Measurements from ENCODE around the gene MSANTD3.

DNA sequence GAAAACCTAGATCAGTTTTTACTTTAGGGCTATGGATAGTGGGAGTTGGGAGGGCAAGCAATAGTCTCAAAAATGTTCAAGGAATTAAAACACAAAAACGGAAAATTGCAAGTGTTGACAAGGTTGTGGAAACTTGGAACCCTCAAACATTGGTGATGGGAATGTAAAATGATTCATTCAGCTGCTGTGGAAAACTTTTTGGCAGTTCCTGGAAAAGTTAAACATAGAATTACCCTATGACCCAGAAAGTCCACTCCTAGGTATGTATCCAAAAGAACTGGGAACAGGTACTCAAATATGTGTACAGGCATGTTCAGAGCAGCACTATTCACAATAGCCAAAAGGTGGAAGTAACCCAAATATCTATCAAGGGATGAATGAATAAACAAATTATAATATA, 1.2 kb upstream of the MSANTD3 start:
- TF ChIP-seq, protein P1, sequence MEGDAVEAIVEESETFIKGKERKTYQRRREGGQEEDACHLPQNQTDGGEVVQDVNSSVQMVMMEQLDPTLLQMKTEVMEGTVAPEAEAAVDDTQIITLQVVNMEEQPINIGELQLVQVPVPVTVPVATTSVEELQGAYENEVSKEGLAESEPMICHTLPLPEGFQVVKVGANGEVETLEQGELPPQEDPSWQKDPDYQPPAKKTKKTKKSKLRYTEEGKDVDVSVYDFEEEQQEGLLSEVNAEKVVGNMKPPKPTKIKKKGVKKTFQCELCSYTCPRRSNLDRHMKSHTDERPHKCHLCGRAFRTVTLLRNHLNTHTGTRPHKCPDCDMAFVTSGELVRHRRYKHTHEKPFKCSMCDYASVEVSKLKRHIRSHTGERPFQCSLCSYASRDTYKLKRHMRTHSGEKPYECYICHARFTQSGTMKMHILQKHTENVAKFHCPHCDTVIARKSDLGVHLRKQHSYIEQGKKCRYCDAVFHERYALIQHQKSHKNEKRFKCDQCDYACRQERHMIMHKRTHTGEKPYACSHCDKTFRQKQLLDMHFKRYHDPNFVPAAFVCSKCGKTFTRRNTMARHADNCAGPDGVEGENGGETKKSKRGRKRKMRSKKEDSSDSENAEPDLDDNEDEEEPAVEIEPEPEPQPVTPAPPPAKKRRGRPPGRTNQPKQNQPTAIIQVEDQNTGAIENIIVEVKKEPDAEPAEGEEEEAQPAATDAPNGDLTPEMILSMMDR (IDR thresholded peaks at IDR 0.05) = no peak
- no peak for TF ChIP-seq POLR2A (IDR thresholded peaks at IDR 0.05)

Data from ovary (tissue), 3 donors.